ENCODE results near the gene INAFM2. TPM values are rescaled to one million over a fixed set of nuclear protein-coding genes. Genes with fewer than 3 reads are reported as not detected.

INAFM2 gene
- total RNA-seq, 1 donor from 2014 or later, result 9.5 TPM

GRCh38 chr15:40358471-40359353 lies 35.2 kb downstream of the INAFM2 start:
- Mint-ChIP-seq H3K27me3 (no peaks in the 10 kb centered on the region), H3K9me3 (no peaks in the 10 kb centered on the region), H3K4me1 (peaks cover 8% of the 10 kb centered on the region), H3K4me3 (peak overlapping the region; percentile 76), H3K36me3 (ENCODE audit: low read depth) (peaks cover 9% of the 10 kb centered on the region), H3K27ac (no peak overlapping the region)
- ChIA-PET CTCF (interaction anchor here (1.4 kb wide), 1 partner anchor 22 kb away, joined by 3 read pairs; no protein-coding TSS in a partner anchor), POLR2A (interaction anchor here (1.5 to 2.2 kb wide), 2 partner anchors 48 to 51 kb away, joined by 3 to 8 read pairs; partner anchors contain the start of gene PLCB2)
- ATAC-seq (ENCODE audit: low read depth) (peak; percentile 30), DNase-seq (no peak)
- no peak for TF ChIP-seq CTCF (IDR thresholded peaks at IDR 0.05)
- intact Hi-C loops (cut with micrococcal nuclease), result loop anchor here (1.0 kb wide), 5 partner anchors 9 to 113 kb away; partner anchors contain the start of genes INAFM2, IVD and KNSTRN

- Mint-ChIP-seq H3K36me3 (ENCODE audit: low read depth) (peaks cover 9% of the 10 kb centered on the region), H3K9me3 (no peaks in the 10 kb centered on the region), H3K27me3 (no peaks in the 10 kb centered on the region), H3K27ac (no peak overlapping the region), H3K4me1 (peaks cover 8% of the 10 kb centered on the region), H3K4me3 (no peak overlapping the region)
- CTCF ChIA-PET, result no interaction called here
- no peak for ATAC-seq (ENCODE audit: low read depth)
- intact Hi-C loops (cut with micrococcal nuclease), result loop anchor here (10.0 kb wide), 1 partner anchor 425 kb away; no protein-coding TSS in a partner anchor
- POLR2A ChIA-PET, result no interaction called here
- no peak for TF ChIP-seq CTCF (IDR thresholded peaks at IDR 0.05)
- DNase-seq, result no peak
These were observed 36.5 kb downstream of the INAFM2 start for GRCh38 chr15:40360015-40360414.

- no peaks in the 10 kb centered on the region for H3K27me3 Mint-ChIP-seq
- H3K27ac Mint-ChIP-seq, result no peak overlapping the region
- H3K36me3 Mint-ChIP-seq (ENCODE audit: low read depth), result peaks cover 9% of the 10 kb centered on the region
- ATAC-seq (ENCODE audit: low read depth) (no peak), DNase-seq (no peak)
- TF ChIP-seq CTCF (IDR thresholded peaks at IDR 0.05), result no peak
- peaks cover 11% of the 10 kb centered on the region for H3K4me1 Mint-ChIP-seq
- intact Hi-C loops (cut with micrococcal nuclease), result loop anchor here (10.0 kb wide), 1 partner anchor 423 kb away; no protein-coding TSS in a partner anchor
- no peak overlapping the region for H3K4me3 Mint-ChIP-seq
- no peaks in the 10 kb centered on the region for H3K9me3 Mint-ChIP-seq
- CTCF ChIA-PET, result no interaction called here
- POLR2A ChIA-PET, result no interaction called here
These were observed 38.1 kb downstream of the INAFM2 start for GRCh38 chr15:40361640-40362039.

- Mint-ChIP-seq H3K27ac (no peak overlapping the region), H3K36me3 (ENCODE audit: low read depth) (peaks cover 9% of the 10 kb centered on the region), H3K4me3 (no peak overlapping the region), H3K27me3 (no peaks in the 10 kb centered on the region), H3K4me1 (peaks cover 17% of the 10 kb centered on the region), H3K9me3 (no peaks in the 10 kb centered on the region)
- TF ChIP-seq CTCF (IDR thresholded peaks at IDR 0.05), result no peak
- DNase-seq, result no peak
- intact Hi-C loops (cut with micrococcal nuclease), result loop anchor here (10.0 kb wide), 1 partner anchor 421 kb away; no protein-coding TSS in a partner anchor
- no peak for ATAC-seq (ENCODE audit: low read depth)
- ChIA-PET POLR2A (no interaction called here), CTCF (interaction anchor here (0.7 to 1.3 kb wide), 2 partner anchors 19 to 59 kb away, joined by 3 to 6 read pairs; no protein-coding TSS in a partner anchor)
These were observed 40.1 kb downstream of the INAFM2 start for GRCh38 chr15:40363611-40364010.

GRCh38 chr15:40364251-40364650 lies 40.8 kb downstream of the INAFM2 start:
- intact Hi-C loops (cut with micrococcal nuclease), result loop anchor here (10.0 kb wide), 1 partner anchor 421 kb away; no protein-coding TSS in a partner anchor
- Mint-ChIP-seq H3K36me3 (ENCODE audit: low read depth) (peaks cover 9% of the 10 kb centered on the region), H3K9me3 (no peaks in the 10 kb centered on the region), H3K4me1 (peaks cover 13% of the 10 kb centered on the region), H3K27ac (no peak overlapping the region), H3K27me3 (no peaks in the 10 kb centered on the region), H3K4me3 (no peak overlapping the region)
- ChIA-PET CTCF (interaction anchor here (1.3 kb wide), 1 partner anchor 20 kb away, joined by 3 read pairs; no protein-coding TSS in a partner anchor), POLR2A (interaction anchor here (0.9 to 1.0 kb wide), 2 partner anchors 41 kb away, joined by 3 read pairs; partner anchors contain the start of gene IVD)
- no peak for TF ChIP-seq CTCF (IDR thresholded peaks at IDR 0.05)
- DNase-seq (no peak), ATAC-seq (ENCODE audit: low read depth) (no peak)

All from activated B cell treated with CpG ODN at 0.5 μM for 24 hours (primary cell).